Panc1 (cell line): ENCODE results near the gene MAGI1.

Experiments
- POLR2AphosphoS5 ChIP-seq: IDR thresholded peaks from 2 replicates; pipeline ENCODE4 v1.6.1; 2012; ENCODE audit warnings: mild to moderate bottlenecking, low read depth, low read length, moderate library complexity
- TF ChIP-seq, protein P1 (sequence below): fragments of 450-650 bp; IDR thresholded peaks from 2 replicates; pipeline ENCODE4 v1.5.1; 2017; ENCODE audit warnings: mild to moderate bottlenecking

DNA sequence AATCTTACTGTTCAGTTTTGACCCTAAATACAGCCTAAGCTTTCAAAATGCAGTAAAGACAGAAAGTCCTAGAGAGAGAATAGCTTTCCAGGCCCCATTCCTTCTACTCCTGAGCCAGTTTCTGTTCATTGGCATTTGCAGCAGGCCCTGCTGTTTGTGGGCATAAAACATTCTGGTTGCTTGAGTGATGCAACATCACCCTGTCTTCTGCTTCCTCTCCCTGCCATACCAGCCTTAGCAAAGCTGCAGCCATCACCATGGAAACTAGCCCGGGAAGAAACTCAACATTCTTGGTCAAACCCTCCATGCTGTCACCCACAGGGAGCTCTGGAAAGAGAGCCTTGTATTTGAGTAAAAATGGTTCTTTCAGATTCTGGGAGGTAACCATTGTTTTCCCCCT lies 325.7 kb downstream of the MAGI1 start:
- TF ChIP-seq, protein P1, sequence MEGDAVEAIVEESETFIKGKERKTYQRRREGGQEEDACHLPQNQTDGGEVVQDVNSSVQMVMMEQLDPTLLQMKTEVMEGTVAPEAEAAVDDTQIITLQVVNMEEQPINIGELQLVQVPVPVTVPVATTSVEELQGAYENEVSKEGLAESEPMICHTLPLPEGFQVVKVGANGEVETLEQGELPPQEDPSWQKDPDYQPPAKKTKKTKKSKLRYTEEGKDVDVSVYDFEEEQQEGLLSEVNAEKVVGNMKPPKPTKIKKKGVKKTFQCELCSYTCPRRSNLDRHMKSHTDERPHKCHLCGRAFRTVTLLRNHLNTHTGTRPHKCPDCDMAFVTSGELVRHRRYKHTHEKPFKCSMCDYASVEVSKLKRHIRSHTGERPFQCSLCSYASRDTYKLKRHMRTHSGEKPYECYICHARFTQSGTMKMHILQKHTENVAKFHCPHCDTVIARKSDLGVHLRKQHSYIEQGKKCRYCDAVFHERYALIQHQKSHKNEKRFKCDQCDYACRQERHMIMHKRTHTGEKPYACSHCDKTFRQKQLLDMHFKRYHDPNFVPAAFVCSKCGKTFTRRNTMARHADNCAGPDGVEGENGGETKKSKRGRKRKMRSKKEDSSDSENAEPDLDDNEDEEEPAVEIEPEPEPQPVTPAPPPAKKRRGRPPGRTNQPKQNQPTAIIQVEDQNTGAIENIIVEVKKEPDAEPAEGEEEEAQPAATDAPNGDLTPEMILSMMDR: no peak
- no peak for TF ChIP-seq POLR2AphosphoS5
